SK-N-SH (cell line): ENCODE measurements around the gene TP53I13. TPM values are rescaled to one million over a fixed set of nuclear protein-coding genes. Genes with fewer than 3 reads are reported as not detected.

Source experiments
- CTCF ChIA-PET: fragments of 300-600, 350-600 bp; formaldehyde crosslinking; extraction: SDS; loops from one replicate; lab custom pipeline; 2021; lab: Yijun Ruan, JAX
- POLR2A ChIA-PET: fragments of 350-600 bp; sonication (Branson Sonifier 250); formaldehyde crosslinking; extraction: SDS; loops from one replicate; lab custom pipeline; 2020; ENCODE audit warnings: antibody characterized with exemption, inconsistent platforms; lab: Yijun Ruan, JAX
- DNase-seq: peaks from one replicate; pipeline ENCODE4 v3.0.0; 2012
- H2AFZ ChIP-seq: fragments of 200-600 bp; sonication (generic); 2 replicates; pipeline ENCODE4 v1.8.1; 2016; ENCODE audit warnings: antibody characterized with exemption, mild to moderate bottlenecking, low read depth
- H3F3A ChIP-seq: fragments of 200-600 bp; sonication (generic); replicated peaks from 2 replicates; pipeline ENCODE3; 2016; ENCODE audit warnings: antibody characterized with exemption, mild to moderate bottlenecking; ENCODE audit not compliant: insufficient read depth
- H3K27ac ChIP-seq, 2 experiments: fragments of 200-500 bp in 1 of 2; fragments of 200-600 bp in 1 of 2; sonication (Bioruptor generic) in 1 of 2; sonication (generic), shearing (Covaris generic) in 1 of 2; 2 replicates each; pipeline versions ENCODE4 v1.5.1 to v1.6.1; 2014 to 2016; ENCODE audit warnings: low read depth in 2 of 2, inconsistent platforms in 1 of 2, low read length in 1 of 2, mild to moderate bottlenecking in 1 of 2, mixed read lengths in 1 of 2
- H3K27me3 ChIP-seq: fragments of 200-600 bp; sonication (generic), shearing (Covaris generic); 2 replicates; pipeline ENCODE4 v1.6.1; 2016; ENCODE audit warnings: mixed run types; ENCODE audit not compliant: insufficient read depth
- H3K36me3 ChIP-seq, 2 experiments: fragments of 200-500 bp in 1 of 2; fragments of 200-600 bp in 1 of 2; sonication (Bioruptor generic) in 1 of 2; sonication (generic) in 1 of 2; replicated peaks in 1 of 2; 2 replicates each; pipeline versions ENCODE3 to v1.5.1; 2014 to 2016; ENCODE audit warnings: low read length in 1 of 2, mild to moderate bottlenecking in 1 of 2; ENCODE audit not compliant: insufficient read depth in 2 of 2, control insufficient read depth in 1 of 2
- H3K4me1 ChIP-seq, 2 experiments: fragments of 200-500 bp in 1 of 2; fragments of 200-600 bp in 1 of 2; sonication (Bioruptor generic) in 1 of 2; sonication (generic), shearing (Covaris generic) in 1 of 2; 2 replicates each; pipeline versions ENCODE4 v1.5.1 to v1.6.1; 2014 to 2016; ENCODE audit warnings: low read depth in 1 of 2, low read length in 1 of 2, mixed run types in 1 of 2; ENCODE audit not compliant: insufficient read depth in 2 of 2, control insufficient read depth in 1 of 2
- H3K4me2 ChIP-seq: fragments of 200-600 bp; sonication (generic), shearing (Covaris generic); 2 replicates; pipeline ENCODE4 v1.6.1; 2017; ENCODE audit warnings: mixed run types
- H3K4me3 ChIP-seq, 2 experiments: fragments of 200-500 bp in 1 of 2; fragments of 200-600 bp in 1 of 2; sonication (Bioruptor generic) in 1 of 2; sonication (generic), shearing (Covaris generic) in 1 of 2; 2 replicates each; pipeline versions ENCODE4 v1.5.1 to v1.8.1; 2014 to 2016; ENCODE audit warnings: low read depth in 2 of 2, inconsistent platforms in 1 of 2, low read length in 1 of 2, mild to moderate bottlenecking in 1 of 2, mixed read lengths in 1 of 2, moderate library complexity in 1 of 2
- H3K79me2 ChIP-seq: fragments of 200-600 bp; sonication (generic); 2 replicates; pipeline ENCODE4 v1.8.1; 2017; ENCODE audit warnings: mild to moderate bottlenecking; ENCODE audit not compliant: insufficient read depth
- H3K9ac ChIP-seq: fragments of 200-600 bp; sonication (generic); 2 replicates; pipeline ENCODE4 v1.6.1; 2017; ENCODE audit warnings: mixed run types
- H3K9me2 ChIP-seq: fragments of 200-600 bp; sonication (generic); 2 replicates; pipeline ENCODE4 v1.6.1; 2017; ENCODE audit warnings: mixed run types
- H3K9me3 ChIP-seq: fragments of 200-600 bp; sonication (generic); 2 replicates; pipeline ENCODE4 v1.6.1; 2017; ENCODE audit warnings: mixed run types, mild to moderate bottlenecking, moderate library complexity
- H4K20me1 ChIP-seq: fragments of 200-600 bp; sonication (generic); 2 replicates; pipeline ENCODE4 v1.6.1; 2017; ENCODE audit warnings: mild to moderate bottlenecking, mixed run types; ENCODE audit not compliant: insufficient read depth
- EP300 ChIP-seq, 2 experiments: IDR thresholded peaks; 2 replicates each; pipeline versions ENCODE4 v1.4.0 to v1.6.1; 2012; ENCODE audit warnings: borderline replicate concordance in 1 of 2, low read depth in 1 of 2, low read length in 1 of 2
- EZH2phosphoT487 ChIP-seq: fragments of 200-600 bp; sonication (generic); IDR thresholded peaks from 2 replicates; pipeline ENCODE4 v1.6.1; 2017; ENCODE audit warnings: low read depth, mixed run types, mild to moderate bottlenecking, antibody characterized with exemption, moderate library complexity, borderline replicate concordance
- FOXM1 ChIP-seq: IDR thresholded peaks from 2 replicates; pipeline ENCODE4 v1.4.0; 2012; ENCODE audit warnings: low read depth, mild to moderate bottlenecking
- POLR2AphosphoS5 ChIP-seq: IDR thresholded peaks from 2 replicates; pipeline ENCODE4 v1.6.1; 2012; ENCODE audit warnings: low read depth, low read length
- RFX5 ChIP-seq: IDR thresholded peaks from 2 replicates; pipeline ENCODE4 v1.6.1; 2012; ENCODE audit warnings: mild to moderate bottlenecking, improper control_type of control experiment, low read length
- RXRA ChIP-seq: IDR thresholded peaks from 2 replicates; pipeline ENCODE4 v1.4.0; 2012; ENCODE audit warnings: low read depth, mild to moderate bottlenecking, borderline replicate concordance
- WGBS: methylation state at CpG from one replicate; pipeline ENCODE4 v1.1.6; 2017; ENCODE audit warnings: low lambda C conversion rate; 5-methylcytosine and 5-hydroxymethylcytosine counted together
- polyA plus RNA-seq, 3 experiments: library from polyadenylated mRNA; depleted of rRNA; stranded (reverse); fragments of >200 nt; gene quantifications; 2 replicates each; pipeline ENCODE4 v1.2.3, GENCODE V29; 2012
- TF ChIP-seq, protein P1 (sequence below): IDR thresholded peaks from 2 replicates; pipeline ENCODE4 v1.4.0; 2012; ENCODE audit warnings: low read depth
- TF ChIP-seq, protein P2 (sequence below): fragments of 150-350 bp; IDR thresholded peaks from 2 replicates; pipeline ENCODE4 v1.6.1; 2016; ENCODE audit warnings: mild to moderate bottlenecking, low read depth, low read length
- TF ChIP-seq, protein P3 (sequence below): fragments of 200-600 bp; sonication (generic); IDR thresholded peaks from 2 replicates; pipeline ENCODE4 v1.6.1; 2017; ENCODE audit warnings: antibody characterized with exemption, mild to moderate bottlenecking, moderate library complexity

The TP53I13 gene
- polyA plus RNA-seq, 1 of the 3 experiments (the other 2 are of a cell fraction): 39.2 TPM

DNA sequence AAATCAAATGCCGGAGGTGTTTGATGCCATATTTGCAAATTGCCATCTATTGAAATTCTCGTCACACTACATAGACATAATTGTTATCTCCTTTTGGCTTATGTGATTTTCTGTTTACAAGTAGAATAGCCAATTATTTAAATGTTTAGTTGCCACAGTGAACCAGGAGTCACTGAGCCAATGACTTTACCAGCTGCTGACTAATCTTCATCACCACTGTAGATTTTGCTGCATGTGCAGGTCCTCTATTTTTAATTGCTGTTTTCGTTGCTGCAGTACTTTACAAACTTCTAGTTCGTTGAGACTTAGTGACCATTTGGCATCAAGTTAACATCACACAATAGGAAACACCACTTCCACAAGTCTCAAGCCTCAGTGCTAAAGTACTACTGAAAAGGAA, 24.4 kb upstream of the TP53I13 start:
- ChIA-PET CTCF (interaction anchor here (0.9 to 3.1 kb wide), 2 partner anchors 13 to 174 kb away, joined by 3 to 14 read pairs; no protein-coding TSS in a partner anchor), POLR2A (no interaction called here)
- Histone ChIP-seq H3K36me3 (peaks cover 52 to 55% of the 10 kb centered on the region in 2 experiments), H3F3A (no peaks in the 10 kb centered on the region), H4K20me1 (no peaks in the 10 kb centered on the region), H3K9ac (no peak overlapping the region), H3K4me1 (peaks cover 0 to 3% of the 10 kb centered on the region in 2 experiments; a peak in 2 of 4 replicates), H3K9me3 (no peaks in the 10 kb centered on the region), H3K27me3 (no peaks in the 10 kb centered on the region), H3K9me2 (no peaks in the 10 kb centered on the region), H3K4me2 (no peak overlapping the region), H3K4me3 (no peak overlapping the region), H3K27ac (no peak overlapping the region), H2AFZ (no peak overlapping the region), H3K79me2 (no peaks in the 10 kb centered on the region)
- WGBS: 93% methylated on average over 4 of the region's 4 CpGs
- DNase-seq: no peak
- TF ChIP-seq FOXM1 (no peak), RXRA (no peak)
- TF ChIP-seq, protein P1, sequence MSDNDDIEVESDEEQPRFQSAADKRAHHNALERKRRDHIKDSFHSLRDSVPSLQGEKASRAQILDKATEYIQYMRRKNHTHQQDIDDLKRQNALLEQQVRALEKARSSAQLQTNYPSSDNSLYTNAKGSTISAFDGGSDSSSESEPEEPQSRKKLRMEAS: no peak
- TF ChIP-seq, protein P2, sequence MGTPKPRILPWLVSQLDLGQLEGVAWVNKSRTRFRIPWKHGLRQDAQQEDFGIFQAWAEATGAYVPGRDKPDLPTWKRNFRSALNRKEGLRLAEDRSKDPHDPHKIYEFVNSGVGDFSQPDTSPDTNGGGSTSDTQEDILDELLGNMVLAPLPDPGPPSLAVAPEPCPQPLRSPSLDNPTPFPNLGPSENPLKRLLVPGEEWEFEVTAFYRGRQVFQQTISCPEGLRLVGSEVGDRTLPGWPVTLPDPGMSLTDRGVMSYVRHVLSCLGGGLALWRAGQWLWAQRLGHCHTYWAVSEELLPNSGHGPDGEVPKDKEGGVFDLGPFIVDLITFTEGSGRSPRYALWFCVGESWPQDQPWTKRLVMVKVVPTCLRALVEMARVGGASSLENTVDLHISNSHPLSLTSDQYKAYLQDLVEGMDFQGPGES: no peak
- TF ChIP-seq, all 33 proteins: peak for 0

DNA sequence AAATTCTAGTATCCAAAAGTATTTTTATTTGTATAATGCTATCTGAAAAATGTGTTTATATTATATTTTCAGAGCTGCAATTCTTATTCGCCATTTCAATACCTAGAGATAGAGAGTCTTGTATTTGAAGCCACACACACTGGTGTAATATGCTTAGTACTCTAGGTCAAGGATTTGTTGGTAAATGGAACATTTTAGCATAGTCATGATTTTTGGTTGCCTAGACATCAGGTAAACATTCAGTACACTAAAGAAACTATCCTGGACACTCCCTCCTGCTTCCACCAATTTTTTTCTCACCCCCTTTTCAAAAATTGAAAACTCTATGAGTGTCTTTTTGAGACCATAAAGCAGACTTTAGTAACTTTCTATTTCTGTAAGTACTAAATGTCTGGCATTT, 22.4 kb upstream of the TP53I13 start:
- H3K36me3 ChIP-seq: peaks cover 45 to 55% of the 10 kb centered on the region in 2 experiments
- no peaks in the 10 kb centered on the region for H3F3A ChIP-seq
- TF ChIP-seq EP300 (IDR thresholded peaks at IDR 0.05; ENCODE audit: borderline replicate concordance in 1 of 2, low read depth in 1 of 2, low read length in 1 of 2): no peak
- no peak for TF ChIP-seq RFX5
- TF ChIP-seq POLR2AphosphoS5: no peak
- TF ChIP-seq EZH2phosphoT487: no peak
- TF ChIP-seq, protein P3, sequence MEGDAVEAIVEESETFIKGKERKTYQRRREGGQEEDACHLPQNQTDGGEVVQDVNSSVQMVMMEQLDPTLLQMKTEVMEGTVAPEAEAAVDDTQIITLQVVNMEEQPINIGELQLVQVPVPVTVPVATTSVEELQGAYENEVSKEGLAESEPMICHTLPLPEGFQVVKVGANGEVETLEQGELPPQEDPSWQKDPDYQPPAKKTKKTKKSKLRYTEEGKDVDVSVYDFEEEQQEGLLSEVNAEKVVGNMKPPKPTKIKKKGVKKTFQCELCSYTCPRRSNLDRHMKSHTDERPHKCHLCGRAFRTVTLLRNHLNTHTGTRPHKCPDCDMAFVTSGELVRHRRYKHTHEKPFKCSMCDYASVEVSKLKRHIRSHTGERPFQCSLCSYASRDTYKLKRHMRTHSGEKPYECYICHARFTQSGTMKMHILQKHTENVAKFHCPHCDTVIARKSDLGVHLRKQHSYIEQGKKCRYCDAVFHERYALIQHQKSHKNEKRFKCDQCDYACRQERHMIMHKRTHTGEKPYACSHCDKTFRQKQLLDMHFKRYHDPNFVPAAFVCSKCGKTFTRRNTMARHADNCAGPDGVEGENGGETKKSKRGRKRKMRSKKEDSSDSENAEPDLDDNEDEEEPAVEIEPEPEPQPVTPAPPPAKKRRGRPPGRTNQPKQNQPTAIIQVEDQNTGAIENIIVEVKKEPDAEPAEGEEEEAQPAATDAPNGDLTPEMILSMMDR: no peak
- TF ChIP-seq, all 33 proteins: peak for 0
- Histone ChIP-seq H3K27ac (no peak overlapping the region), H4K20me1 (no peaks in the 10 kb centered on the region), H3K4me3 (no peak overlapping the region), H3K79me2 (no peaks in the 10 kb centered on the region), H3K27me3 (no peaks in the 10 kb centered on the region), H2AFZ (no peak overlapping the region), H3K9ac (no peak overlapping the region), H3K9me2 (no peaks in the 10 kb centered on the region), H3K9me3 (no peaks in the 10 kb centered on the region), H3K4me1 (peaks cover 4 to 7% of the 10 kb centered on the region in 2 experiments; a peak in 3 of 4 replicates), H3K4me2 (no peak overlapping the region)
- ChIA-PET CTCF (interaction anchor here (0.6 to 3.1 kb wide), 3 partner anchors 9 to 176 kb away, joined by 3 to 14 read pairs (median 4); no protein-coding TSS in a partner anchor), POLR2A (no interaction called here)
- DNase-seq: no peak
- 100% methylated on average over 1 of the region's 1 CpG for WGBS
